ENCODE results near the gene NOCT.
"Not testable (repeated sequence)": the region's sequence is repeated elsewhere in the genome, so short reads cannot be mapped to it uniquely, and the experiment has no call there.

Gene NOCT

GRCh38 chr4:139011225-139011950, 4.2 kb upstream of the NOCT start:
- DNase-seq: no peak

- peak; percentile 51 for DNase-seq
These were observed 961 bp upstream of the NOCT start for GRCh38 chr4:139014371-139015268.

- no peak for DNase-seq
These were observed 429 bp downstream of the NOCT start for GRCh38 chr4:139015948-139016471.

- no peak for DNase-seq
These were observed 2.3 kb downstream of the NOCT start for GRCh38 chr4:139017861-139018260.

- DNase-seq: no peak
These were observed 2.9 kb downstream of the NOCT start for GRCh38 chr4:139018501-139018900.

- peak; percentile 45 for DNase-seq
These were observed 3.6 kb downstream of the NOCT start for GRCh38 chr4:139018971-139019758.

GRCh38 chr4:139020384-139020783, 4.8 kb downstream of the NOCT start:
- no peak for DNase-seq

GRCh38 chr4:139021071-139021470, 5.5 kb downstream of the NOCT start:
- DNase-seq: not testable (repeated sequence)

- no peak for DNase-seq
These were observed 7.3 kb downstream of the NOCT start for GRCh38 chr4:139022835-139023234.

GRCh38 chr4:139024686-139025085, 9.1 kb downstream of the NOCT start:
- no peak for DNase-seq

GRCh38 chr4:139025841-139026240, 10.3 kb downstream of the NOCT start:
- no peak for DNase-seq

- DNase-seq: no peak
These were observed 12.2 kb downstream of the NOCT start for GRCh38 chr4:139027776-139028175.

GRCh38 chr4:139028191-139028661, 12.6 kb downstream of the NOCT start:
- DNase-seq: no peak

GRCh38 chr4:139029866-139030363, 14.3 kb downstream of the NOCT start:
- not testable (repeated sequence) for DNase-seq

- peak; percentile 50 for DNase-seq
These were observed 15.1 kb downstream of the NOCT start for GRCh38 chr4:139030614-139031235.

GRCh38 chr4:139035650-139036049, 20.1 kb downstream of the NOCT start:
- DNase-seq: no peak

- DNase-seq: no peak
These were observed 21.3 kb downstream of the NOCT start for GRCh38 chr4:139036885-139037284.

GRCh38 chr4:139038874-139039443, 23.4 kb downstream of the NOCT start:
- no peak for DNase-seq

- no peak for DNase-seq
These were observed 27.4 kb downstream of the NOCT start for GRCh38 chr4:139042981-139043460.

GRCh38 chr4:139044291-139044690, 28.7 kb downstream of the NOCT start:
- DNase-seq: no peak

GRCh38 chr4:139048026-139048425, 32.4 kb downstream of the NOCT start:
- no peak for DNase-seq

GRCh38 chr4:139050446-139050845, 34.9 kb downstream of the NOCT start:
- no peak for DNase-seq
